NB4 (cell line): Measurements from ENCODE around the gene PRCC.

Experiments
- DNase-seq: peaks from one replicate; pipeline ENCODE4 v3.0.0; 2010; ENCODE audit warnings: low read depth
- H3K4me3 ChIP-seq: one replicate; pipeline ENCODE4 v1.5.1; 2011; ENCODE audit warnings: mild to moderate bottlenecking, low read depth, low read length, moderate library complexity
- CTCF ChIP-seq: IDR thresholded peaks from one replicate; pipeline ENCODE4 v1.5.1; 2012; ENCODE audit warnings: low read depth, low read length
- MYC ChIP-seq: IDR thresholded peaks from 2 replicates; pipeline ENCODE4 v1.6.1; 2011; ENCODE audit warnings: low read depth, low read length
- POLR2A ChIP-seq: IDR thresholded peaks from 2 replicates; pipeline ENCODE4 v1.6.1; 2011; ENCODE audit warnings: mild to moderate bottlenecking; ENCODE audit not compliant: insufficient read length; ENCODE audit errors: extremely low read depth
- TF ChIP-seq, protein P1 (sequence below): IDR thresholded peaks from 2 replicates; pipeline ENCODE4 v1.6.1; 2011; ENCODE audit warnings: low read depth, low read length

The PRCC gene

GRCh38 chr1:156773607-156774006 lies 6.3 kb downstream of the PRCC start:
- H3K4me3 ChIP-seq, result no peak overlapping the region
- TF ChIP-seq POLR2A (no peak), MYC (no peak), CTCF (no peak)
- TF ChIP-seq, protein P1, sequence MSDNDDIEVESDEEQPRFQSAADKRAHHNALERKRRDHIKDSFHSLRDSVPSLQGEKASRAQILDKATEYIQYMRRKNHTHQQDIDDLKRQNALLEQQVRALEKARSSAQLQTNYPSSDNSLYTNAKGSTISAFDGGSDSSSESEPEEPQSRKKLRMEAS, result no peak
- DNase-seq, result no peak

GRCh38 chr1:156775799-156776198 lies 8.5 kb downstream of the PRCC start:
- TF ChIP-seq CTCF (no peak), MYC (no peak), POLR2A (no peak)
- TF ChIP-seq, protein P1, result no peak
- no peak for DNase-seq
- no peak overlapping the region for H3K4me3 ChIP-seq

DNA sequence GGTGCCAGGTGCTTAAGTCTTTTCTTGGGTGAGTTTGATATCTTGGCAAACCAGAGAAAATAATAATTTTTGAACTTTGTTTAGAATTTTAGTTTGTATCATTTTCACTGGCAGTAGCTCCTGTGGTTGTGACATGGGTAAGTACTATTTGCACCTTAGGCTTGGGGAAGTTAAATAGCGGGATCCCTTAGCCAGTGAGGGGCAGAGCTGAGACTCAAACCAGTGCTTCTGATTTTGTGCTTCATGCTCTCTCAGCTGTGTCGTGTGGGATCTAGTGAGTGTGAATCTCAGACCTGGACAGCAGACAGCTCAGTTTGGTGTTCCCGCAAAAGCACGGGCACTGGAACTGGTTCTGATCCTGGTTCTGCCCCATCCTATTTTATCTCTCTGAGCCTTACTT lies 9.6 kb downstream of the PRCC start:
- DNase-seq, result no peak

DNA sequence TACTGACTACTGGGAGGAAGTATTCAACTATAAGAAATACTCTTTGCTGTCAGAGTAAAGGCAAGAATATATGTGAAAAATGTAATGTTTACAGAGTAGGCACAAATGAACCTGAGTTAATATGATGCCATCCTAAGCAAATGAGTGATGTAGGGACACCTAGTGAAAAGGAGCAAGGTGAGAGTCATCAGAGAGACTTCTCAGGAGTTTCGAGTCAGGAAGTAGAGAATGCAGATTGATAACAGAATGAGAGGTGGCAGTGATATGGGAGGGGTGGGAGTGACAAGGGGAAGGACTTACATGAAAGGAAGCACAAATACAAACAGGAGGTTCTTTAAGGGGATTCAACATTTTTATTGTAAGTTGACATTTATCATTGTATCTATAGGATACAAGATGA lies 10.2 kb downstream of the PRCC start:
- no peak overlapping the region for H3K4me3 ChIP-seq
- TF ChIP-seq, protein P1, result no peak
- TF ChIP-seq CTCF (no peak), MYC (no peak), POLR2A (no peak)

More for the DNA sequence above, 9.6 kb downstream of the PRCC start:
- TF ChIP-seq POLR2A, result no peak
- TF ChIP-seq, protein P1, result no peak
- no peak for TF ChIP-seq CTCF
- TF ChIP-seq MYC, result no peak
- no peak overlapping the region for H3K4me3 ChIP-seq

DNA sequence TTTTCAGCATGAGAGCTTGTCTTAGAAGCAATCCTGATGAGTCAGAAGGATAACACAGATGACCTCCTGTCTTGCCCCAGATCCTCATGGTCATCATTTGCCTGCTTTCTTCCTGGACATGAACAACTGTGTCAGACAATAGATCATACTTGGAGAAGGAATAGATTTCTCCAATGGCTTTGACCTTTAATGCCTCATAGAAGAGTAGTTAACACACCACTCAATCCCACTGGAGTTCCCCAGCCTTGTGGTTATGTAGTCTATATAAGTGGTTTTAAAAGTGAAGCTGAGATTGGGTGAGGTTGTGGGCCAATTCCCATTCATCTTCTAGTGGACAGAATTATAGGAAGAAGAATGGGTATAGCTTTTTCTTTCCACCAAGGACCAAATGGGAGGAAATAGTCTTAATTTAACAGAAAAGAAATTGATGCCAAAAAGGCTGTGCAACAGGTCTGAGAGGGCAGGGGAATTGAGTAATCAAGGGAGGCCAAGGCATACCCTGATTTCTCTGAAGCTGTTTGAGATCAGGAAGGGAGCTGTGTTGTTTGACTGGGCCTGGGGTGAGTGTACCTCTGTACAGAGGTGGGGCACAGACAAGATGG lies 14.4 kb downstream of the PRCC start:
- no peak for TF ChIP-seq MYC
- TF ChIP-seq, protein P1, result no peak
- no peak for TF ChIP-seq CTCF
- no peak for TF ChIP-seq POLR2A
- no peak for DNase-seq
- H3K4me3 ChIP-seq, result no peak overlapping the region

More for the DNA sequence above, 10.2 kb downstream of the PRCC start:
- no peak for DNase-seq

- TF ChIP-seq CTCF (no peak), MYC (no peak), POLR2A (no peak)
- TF ChIP-seq, protein P1, result no peak
- DNase-seq, result no peak
- no peak overlapping the region for H3K4me3 ChIP-seq
Measured at GRCh38 chr1:156785458-156785857, 18.1 kb downstream of the PRCC start.
